HG02970 (cell line): ENCODE results near the gene STK33.
A peak's percentile ranks its signal among the peaks of the same experiment; 100 is the strongest.

Experiments
- ATAC-seq: cut with Tn5 transposase; IDR thresholded peaks from one replicate; pipeline ENCODE4 v1.9.1; 2021; ENCODE audit warnings: mild to moderate bottlenecking, moderate library complexity, moderate number of reproducible peaks; ENCODE audit not compliant: unreplicated experiment, low FRiP score

The STK33 gene

GRCh38 chr11:8360086-8360828 lies 233.8 kb downstream of the STK33 start:
- ATAC-seq: no peak

GRCh38 chr11:8359521-8359920 lies 234.5 kb downstream of the STK33 start:
- no peak for ATAC-seq

GRCh38 chr11:8357891-8358566 lies 236.0 kb downstream of the STK33 start:
- no peak for ATAC-seq

DNA sequence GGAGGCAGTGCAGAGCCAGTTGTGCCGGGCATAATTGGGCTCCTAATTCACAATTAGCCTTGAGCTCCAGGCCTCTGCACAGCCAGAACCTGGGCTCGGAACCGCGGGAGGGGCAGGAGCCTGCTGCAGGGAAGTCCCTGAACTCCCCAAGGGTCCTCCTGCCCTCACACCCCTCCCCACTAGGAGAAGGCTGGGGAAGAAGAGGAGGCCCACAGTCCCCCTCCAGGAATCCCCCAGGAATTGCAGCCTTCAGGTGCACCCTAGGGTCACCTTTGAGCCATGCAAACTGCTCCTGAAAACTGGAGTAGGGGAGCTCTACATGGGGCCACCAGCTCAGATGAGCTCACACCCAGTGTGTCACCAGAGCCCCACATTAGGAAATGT lies 236.5 kb downstream of the STK33 start:
- ATAC-seq: no peak

GRCh38 chr11:8356721-8357504 lies 237.1 kb downstream of the STK33 start:
- ATAC-seq: no peak

DNA sequence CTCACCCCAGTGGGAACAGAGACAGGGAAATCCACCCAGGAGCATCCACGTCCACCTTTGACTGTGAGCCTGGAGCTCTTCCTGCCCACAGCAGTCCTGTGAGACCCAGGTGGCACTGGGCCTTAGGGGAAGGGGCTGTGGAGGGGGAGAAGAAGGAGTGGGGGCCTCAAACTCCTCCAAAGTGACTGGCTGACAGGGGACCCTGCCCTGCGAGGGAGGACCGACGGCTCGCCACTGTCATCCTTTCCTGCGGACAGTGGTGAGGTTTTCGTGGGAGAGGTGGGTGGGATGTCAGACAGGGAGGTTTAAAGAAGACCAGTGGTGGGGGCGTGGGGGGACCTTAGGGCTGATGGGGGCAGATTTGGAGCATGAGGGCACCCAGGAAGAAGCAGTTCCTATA lies 237.8 kb downstream of the STK33 start:
- ATAC-seq: no peak

- no peak for ATAC-seq
Observed at GRCh38 chr11:8355416-8355742, 238.6 kb downstream of the STK33 start.

DNA sequence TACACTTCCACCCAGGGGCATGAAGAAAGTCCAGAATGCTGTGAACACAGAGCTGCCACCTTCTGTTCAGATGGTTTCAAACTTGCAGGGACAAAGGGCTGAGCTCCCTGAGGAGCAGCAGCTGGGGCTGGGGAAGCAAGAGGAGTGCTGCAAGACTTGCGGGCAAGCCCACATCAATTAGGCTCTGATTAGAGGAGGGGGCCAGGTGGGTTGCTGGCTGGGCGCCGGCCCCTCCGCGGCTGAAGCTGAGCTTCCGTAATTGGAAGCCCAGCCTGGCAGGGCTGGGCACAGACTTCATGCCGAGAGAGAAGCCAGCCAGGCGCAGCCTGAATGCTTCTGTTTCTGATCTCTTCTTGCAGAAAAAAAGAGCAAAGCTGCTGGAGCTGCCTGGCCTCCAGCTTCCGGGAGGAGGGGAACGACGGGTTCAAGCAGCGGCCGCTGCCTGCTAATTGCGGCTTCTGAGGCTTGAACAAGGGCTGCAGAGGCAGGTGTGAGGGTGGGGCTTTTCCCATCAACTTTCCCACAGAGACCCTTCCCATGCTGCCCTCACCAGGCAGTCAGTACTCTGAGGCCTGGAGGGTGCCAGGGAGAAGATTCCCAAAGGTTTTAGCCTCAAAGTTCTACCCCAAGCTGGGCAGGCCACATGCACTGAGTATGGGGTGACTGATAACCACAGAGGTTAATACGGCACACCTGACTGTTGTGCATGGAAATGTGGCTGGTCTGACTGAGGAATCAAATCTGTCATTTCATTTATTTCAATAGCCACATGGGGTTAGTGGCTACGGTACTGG lies 239.2 kb downstream of the STK33 start:
- ATAC-seq: no peak

GRCh38 chr11:8352876-8353505 lies 241.0 kb downstream of the STK33 start:
- no peak for ATAC-seq

DNA sequence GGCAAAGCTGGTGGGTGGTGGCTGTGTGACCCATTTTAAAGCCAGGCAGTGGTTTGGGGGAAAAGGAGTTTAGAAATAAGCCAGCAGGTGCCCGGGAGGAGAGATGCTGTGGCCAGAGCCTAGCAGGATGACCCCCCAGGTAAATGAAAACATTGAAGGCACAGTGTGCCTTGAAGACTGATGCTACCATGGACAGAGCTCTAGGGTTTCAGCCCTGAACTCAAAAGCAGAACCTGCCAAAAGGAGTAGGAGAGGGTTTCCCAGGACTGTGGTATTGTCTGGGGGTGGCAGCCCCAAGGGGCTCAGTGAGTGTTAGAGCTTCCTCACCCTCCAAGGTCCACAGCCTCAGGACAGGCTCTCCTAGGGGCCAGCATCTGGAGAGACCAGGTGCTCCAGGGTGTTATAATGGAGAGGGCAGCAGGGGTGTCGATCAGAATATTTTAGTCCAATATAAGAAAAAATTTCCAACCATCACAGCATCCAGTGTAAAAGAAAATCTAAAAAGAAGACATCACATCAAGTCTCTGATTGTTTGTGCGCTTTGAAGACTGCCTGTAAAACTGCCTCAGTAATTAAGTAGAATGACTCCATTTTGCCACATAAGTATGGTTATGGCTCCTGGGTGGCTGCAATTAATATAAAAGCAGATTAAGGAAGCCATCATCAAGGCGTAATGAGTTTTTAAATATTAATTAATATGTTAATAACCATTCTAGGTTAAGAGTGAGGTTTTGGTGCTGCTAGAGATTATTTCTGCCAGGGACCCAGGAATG lies 241.7 kb downstream of the STK33 start:
- ATAC-seq: no peak

DNA sequence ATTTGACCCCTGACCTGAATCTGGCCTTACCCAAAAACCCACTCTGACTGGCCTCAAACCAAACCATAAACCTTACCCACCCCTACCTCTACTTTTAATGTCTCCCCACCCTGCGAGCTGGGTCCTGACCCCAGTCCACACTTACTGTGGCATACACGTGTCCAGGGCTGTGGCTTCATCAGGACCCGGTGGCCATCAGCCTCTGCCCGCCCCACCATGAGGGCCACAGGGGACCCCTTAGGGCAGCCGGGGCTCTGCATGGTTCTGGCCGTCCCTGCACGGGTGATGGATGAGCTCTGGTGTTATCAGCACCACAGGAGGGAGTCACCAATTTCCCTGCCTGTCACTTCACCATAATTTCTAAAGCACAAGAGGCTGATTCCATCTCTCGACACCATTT lies 242.8 kb downstream of the STK33 start:
- no peak for ATAC-seq

GRCh38 chr11:8347978-8348377 lies 246.1 kb downstream of the STK33 start:
- ATAC-seq: no peak

GRCh38 chr11:8346157-8346755 lies 247.8 kb downstream of the STK33 start:
- no peak for ATAC-seq

DNA sequence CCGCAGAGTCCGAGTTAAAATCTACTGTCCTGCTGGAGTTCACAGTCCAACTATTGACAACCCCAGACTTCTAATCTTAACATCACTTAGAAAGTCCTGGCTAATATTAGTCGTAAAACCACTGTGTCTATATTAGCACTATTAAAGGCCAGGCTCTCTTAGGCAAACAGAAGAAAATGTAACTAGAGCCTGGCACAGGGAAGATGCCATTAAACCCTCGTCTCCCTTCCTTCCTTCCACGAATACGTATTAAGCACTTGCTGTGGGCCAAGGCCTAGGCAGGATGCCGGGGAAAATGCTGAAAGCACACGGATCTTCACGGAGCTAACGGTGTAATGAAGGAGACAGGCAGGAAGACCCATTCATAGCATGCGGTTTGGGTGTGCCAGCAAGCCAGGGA lies 248.8 kb downstream of the STK33 start:
- no peak for ATAC-seq

GRCh38 chr11:8344346-8344745 lies 249.7 kb downstream of the STK33 start:
- ATAC-seq: no peak

DNA sequence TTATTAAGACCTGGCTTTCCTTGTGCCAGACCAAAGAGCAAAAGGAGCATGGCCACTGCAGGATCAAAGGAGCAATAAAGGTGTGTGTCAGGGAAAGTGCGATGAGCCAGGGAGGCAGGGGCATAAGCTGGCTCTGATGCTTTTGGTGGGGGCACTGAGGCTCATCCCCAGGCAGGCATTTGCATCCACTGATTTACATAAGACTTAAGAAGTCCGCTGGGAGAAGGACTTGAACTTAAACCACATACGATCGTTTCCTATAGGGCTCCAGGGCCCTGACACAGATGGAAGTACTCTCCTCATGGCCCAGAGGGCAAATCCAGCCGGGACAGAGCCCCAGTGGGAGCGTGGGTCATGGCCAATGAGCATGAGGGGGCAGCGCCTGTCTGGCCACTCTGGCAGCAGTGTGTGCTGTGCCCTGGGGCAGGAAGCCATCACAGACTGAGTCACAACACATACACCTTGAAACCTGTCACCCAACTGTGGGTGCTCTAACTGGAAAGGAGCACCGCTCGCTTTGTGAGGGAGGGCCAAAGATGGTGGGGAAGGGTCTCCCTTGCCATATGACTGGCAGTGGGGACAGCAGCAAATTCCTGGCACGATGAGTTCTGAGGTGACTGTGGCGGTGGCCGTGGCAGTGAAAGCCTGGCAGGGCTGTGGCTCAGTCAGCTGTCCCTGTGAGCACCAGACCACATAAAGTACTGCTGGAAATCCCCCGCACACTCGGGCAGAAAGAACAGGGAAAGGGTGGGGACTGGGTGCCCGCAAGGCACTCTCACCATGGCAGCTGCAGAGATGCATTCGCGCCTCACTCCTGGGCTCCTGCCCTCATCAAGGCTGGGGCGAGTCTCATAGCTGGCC lies 251.0 kb downstream of the STK33 start:
- ATAC-seq: peak; percentile 48

GRCh38 chr11:8341996-8342395 lies 252.0 kb downstream of the STK33 start:
- no peak for ATAC-seq
